Subcutaneous adipose tissue (tissue), 4 donors: ENCODE data around the gene ESAM. TPM values are rescaled to one million over a fixed set of nuclear protein-coding genes. Genes with fewer than 3 reads are reported as not detected.

Experiments
- CTCF ChIP-seq: fragments of 450-650 bp; IDR thresholded peaks from one replicate; pipeline ENCODE4 v1.5.1; 2016; ENCODE audit warnings: low read depth, mild to moderate bottlenecking, control low read depth, antibody characterized with exemption, moderate library complexity
- total RNA-seq, 4 donors: library from RNA; depleted of rRNA; stranded (reverse); fragments of >200 nt; gene quantifications; one replicate each; pipeline ENCODE4 v1.1.0, GENCODE V29; 2016

The ESAM gene
- total RNA-seq, 4 donors from 2014 or later = 15.0 to 82.7 (median 38.6) TPM

DNA sequence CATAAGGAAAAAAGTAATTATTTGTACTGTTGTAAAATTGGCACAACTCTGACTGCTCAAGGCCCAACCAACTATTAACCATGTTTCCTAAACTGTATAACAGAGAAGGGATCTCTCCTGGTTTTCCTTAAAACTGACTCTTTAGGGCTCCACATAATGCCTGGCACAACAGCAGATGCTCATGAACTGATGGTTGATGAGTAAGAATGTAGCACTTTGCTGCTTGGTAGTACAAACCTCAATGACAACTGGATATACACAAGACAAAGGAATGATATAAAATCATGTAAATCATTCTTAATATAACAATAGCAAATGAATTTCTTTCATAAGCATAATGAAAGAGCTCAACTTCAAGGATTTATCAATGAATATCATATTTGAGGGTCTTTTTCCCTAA, 26.4 kb upstream of the ESAM start:
- no peak for TF ChIP-seq CTCF

- TF ChIP-seq CTCF = no peak
Measured at GRCh38 chr11:124784051-124784450, 22.0 kb upstream of the ESAM start.

- TF ChIP-seq CTCF = no peak
Measured at GRCh38 chr11:124783002-124783401, 20.9 kb upstream of the ESAM start.

DNA sequence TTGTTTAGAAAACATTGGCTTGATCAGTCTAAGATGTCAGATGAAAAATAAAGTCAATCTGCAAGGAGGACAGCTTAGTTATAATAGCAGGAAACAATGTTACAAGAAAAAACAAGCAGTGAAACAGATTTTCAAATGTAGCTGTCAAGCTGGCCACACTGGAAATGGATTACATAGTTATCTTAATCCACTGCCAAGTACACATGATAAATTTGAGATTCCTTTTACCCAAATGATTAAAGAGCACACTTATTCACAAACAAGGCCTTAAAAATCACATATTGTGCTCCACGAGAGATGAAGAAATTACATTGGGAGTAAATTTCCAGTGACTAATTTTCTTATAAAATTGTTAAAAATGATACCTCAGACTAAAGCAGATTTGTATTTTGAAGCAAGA, 17.5 kb upstream of the ESAM start:
- TF ChIP-seq CTCF = no peak

- no peak for TF ChIP-seq CTCF
Measured at GRCh38 chr11:124778281-124778680, 16.2 kb upstream of the ESAM start.

GRCh38 chr11:124776865-124777645, 15.0 kb upstream of the ESAM start:
- TF ChIP-seq CTCF = no peak

DNA sequence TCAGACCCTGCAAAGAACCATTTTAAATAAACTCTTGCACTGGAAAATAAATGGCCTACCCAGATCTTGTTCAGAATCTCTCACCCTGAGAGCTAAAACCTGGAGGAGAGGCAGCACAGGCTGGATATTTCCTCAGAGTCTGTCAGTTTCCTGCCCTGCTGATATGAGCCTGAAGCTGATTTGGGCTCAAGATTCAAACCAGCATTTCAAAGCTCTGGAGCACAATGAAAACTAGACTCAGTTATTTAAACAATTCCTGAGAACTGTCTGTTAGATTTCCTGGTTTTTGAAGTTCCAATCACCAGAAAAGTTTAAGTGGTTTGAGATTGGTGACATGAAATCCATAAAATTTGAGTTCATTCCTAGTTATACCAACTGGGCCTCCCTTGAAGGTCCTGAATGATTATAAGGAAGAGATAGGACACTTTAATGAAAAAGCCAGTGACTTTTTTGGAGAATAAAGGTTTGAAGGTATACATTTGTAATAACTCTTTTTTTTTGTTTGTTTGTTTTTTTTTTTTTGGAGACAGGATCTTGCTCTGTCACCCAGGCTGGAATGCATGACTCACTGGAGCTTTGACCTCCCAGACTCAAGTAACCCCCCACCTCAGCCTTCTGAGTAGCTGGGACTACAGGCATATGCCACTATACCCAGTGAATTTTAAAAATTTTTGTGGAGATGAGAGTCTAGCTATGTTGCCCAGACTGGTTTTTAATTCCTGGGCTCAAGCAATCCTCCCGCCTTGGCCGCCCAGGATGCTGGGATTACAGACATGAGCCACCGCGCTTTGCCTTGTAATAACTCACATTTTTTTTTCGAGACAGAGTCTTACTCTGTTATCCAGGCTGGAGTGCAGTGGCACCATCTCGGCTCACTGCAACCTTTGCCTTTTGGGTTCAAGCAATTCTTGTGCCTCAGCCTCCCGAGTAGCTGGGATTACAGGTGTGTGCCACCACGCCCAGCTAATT, 8.0 kb upstream of the ESAM start:
- no peak for TF ChIP-seq CTCF
